NB4 (cell line): ENCODE measurements around the gene LSM7.

Experiments
- DNase-seq: peaks from one replicate; pipeline ENCODE4 v3.0.0; 2010; ENCODE audit warnings: low read depth
- H3K4me3 ChIP-seq: one replicate; pipeline ENCODE4 v1.5.1; 2011; ENCODE audit warnings: mild to moderate bottlenecking, low read depth, low read length, moderate library complexity
- CTCF ChIP-seq: IDR thresholded peaks from one replicate; pipeline ENCODE4 v1.5.1; 2012; ENCODE audit warnings: low read depth, low read length
- MYC ChIP-seq: IDR thresholded peaks from 2 replicates; pipeline ENCODE4 v1.6.1; 2011; ENCODE audit warnings: low read depth, low read length
- POLR2A ChIP-seq: IDR thresholded peaks from 2 replicates; pipeline ENCODE4 v1.6.1; 2011; ENCODE audit warnings: mild to moderate bottlenecking; ENCODE audit not compliant: insufficient read length; ENCODE audit errors: extremely low read depth
- TF ChIP-seq, protein P1 (sequence below): IDR thresholded peaks from 2 replicates; pipeline ENCODE4 v1.6.1; 2011; ENCODE audit warnings: low read depth, low read length

The LSM7 gene

DNA sequence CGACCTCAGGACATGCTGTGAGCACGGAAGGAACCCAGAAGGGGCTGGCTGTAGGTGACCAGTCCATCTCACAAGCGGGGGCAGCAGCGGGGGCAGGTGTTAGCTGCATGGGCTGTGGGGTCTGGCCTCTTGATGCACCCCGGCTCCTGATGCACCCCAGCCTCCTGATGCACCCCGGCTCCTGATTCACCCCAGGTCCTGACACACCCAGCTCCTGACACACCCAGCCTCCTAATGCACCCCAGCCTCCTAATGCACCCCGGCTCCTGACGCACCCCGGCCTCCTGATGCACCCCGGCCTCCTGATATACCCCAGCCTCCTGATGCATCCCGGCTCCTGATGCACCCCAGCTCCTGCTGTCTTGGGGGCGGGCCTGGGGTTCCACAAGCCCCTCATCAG, 7.4 kb downstream of the LSM7 start:
- no peak overlapping the region for H3K4me3 ChIP-seq
- TF ChIP-seq POLR2A (no peak), CTCF (no peak)
- TF ChIP-seq, protein P1, sequence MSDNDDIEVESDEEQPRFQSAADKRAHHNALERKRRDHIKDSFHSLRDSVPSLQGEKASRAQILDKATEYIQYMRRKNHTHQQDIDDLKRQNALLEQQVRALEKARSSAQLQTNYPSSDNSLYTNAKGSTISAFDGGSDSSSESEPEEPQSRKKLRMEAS = no peak
- no peak for DNase-seq

DNA sequence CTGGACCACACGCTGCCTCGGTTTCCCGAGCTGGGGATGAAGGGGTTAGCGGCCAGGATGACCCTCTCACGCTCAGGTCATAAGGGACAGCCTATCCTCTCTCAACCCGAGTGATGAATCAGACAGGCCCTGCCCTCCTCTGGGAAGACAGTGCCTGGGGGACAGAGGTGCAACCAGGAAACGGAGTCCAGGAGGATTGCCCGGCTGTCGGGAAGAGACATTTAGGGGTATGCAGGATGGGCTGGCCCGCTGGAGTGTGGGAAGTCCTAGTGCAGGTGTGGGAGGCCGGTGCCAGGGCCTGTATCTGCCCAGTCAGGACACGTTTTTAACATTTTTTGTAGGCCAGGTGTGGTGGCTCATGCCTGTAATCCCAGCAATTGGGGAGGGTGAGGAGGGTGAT, 8.3 kb downstream of the LSM7 start:
- TF ChIP-seq MYC = no peak
- TF ChIP-seq CTCF = no peak
- no peak for TF ChIP-seq POLR2A
- TF ChIP-seq, protein P1 = no peak
- no peak overlapping the region for H3K4me3 ChIP-seq
- DNase-seq = no peak

- DNase-seq = no peak
- TF ChIP-seq MYC (no peak), CTCF (no peak), POLR2A (no peak)
- TF ChIP-seq, protein P1 = no peak
- no peak overlapping the region for H3K4me3 ChIP-seq
These were observed 8.8 kb downstream of the LSM7 start for GRCh38 chr19:2319551-2319950.

- DNase-seq = no peak
- TF ChIP-seq MYC (no peak), POLR2A (no peak), CTCF (no peak)
- TF ChIP-seq, protein P1 = no peak
- H3K4me3 ChIP-seq = no peak overlapping the region
These were observed 9.5 kb downstream of the LSM7 start for GRCh38 chr19:2318923-2319322.

- TF ChIP-seq MYC = no peak
- no peak for TF ChIP-seq POLR2A
- TF ChIP-seq CTCF = no peak
- TF ChIP-seq, protein P1 = no peak
- no peak for DNase-seq
- H3K4me3 ChIP-seq = no peak overlapping the region
These were observed 10.6 kb downstream of the LSM7 start for GRCh38 chr19:2317756-2318155.

DNA sequence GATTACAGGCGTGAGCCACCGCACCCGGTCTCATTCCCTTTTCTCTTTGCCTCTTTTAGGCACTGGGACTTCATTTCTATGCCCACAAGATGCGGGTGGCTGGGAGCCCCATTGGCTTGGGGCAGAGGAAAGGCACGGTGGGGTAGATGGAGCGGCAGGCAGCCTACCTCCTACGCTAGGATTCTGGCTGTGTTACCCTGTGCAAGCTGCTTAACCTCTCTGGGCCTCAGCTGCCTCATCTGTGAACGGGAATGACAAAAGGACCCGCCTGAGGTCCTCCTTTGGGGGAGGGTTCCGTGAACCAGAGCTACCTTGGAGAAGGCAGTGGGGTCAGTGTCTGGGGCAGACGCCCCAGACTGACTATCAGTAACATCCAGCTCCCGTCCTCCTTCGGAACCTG, 11.1 kb downstream of the LSM7 start:
- H3K4me3 ChIP-seq = no peak overlapping the region
- no peak for DNase-seq
- TF ChIP-seq CTCF (no peak), MYC (no peak), POLR2A (no peak)
- TF ChIP-seq, protein P1 = no peak
